Right renal cortex interstitium (tissue), 3 donors: ENCODE data around the gene MRPL37. TPM values are rescaled to one million over a fixed set of nuclear protein-coding genes. Genes with fewer than 3 reads are reported as not detected.
"Not testable (repeated sequence)": the region's sequence is repeated elsewhere in the genome, so short reads cannot be mapped to it uniquely, and the experiment has no call there.

Source experiments
- DNase-seq, 3 donors: peaks; one replicate each; pipeline ENCODE4 v3.0.0-alpha.2; 2013; ENCODE audit warnings: low read depth in 3 of 3, low spot score in 2 of 3
- polyA plus RNA-seq, 3 donors: library from polyadenylated mRNA; unstranded; fragments of 120-200 nt; gene quantifications; one replicate each; pipeline ENCODE4 v1.2.1, GENCODE V29; 2013; ENCODE audit not compliant: insufficient read length in 3 of 3

MRPL37 gene
- polyA plus RNA-seq, 3 donors, result 80.3 to 84.9 (median 81.4) TPM

- DNase-seq, result no peak
Observed at GRCh38 chr1:54171606-54172005, 28.4 kb upstream of the MRPL37 start.

GRCh38 chr1:54172614-54173599 is 27.1 kb upstream of the MRPL37 start:
- no peak for DNase-seq

- DNase-seq, result no peak
Observed at GRCh38 chr1:54173681-54174080, 26.3 kb upstream of the MRPL37 start.

GRCh38 chr1:54174106-54174505 is 25.9 kb upstream of the MRPL37 start:
- DNase-seq, result no peak

- no peak for DNase-seq
Observed at GRCh38 chr1:54176621-54177327, 23.2 kb upstream of the MRPL37 start.

- DNase-seq, result no peak
Observed at GRCh38 chr1:54177726-54178125, 22.2 kb upstream of the MRPL37 start.

GRCh38 chr1:54178296-54179070 is 21.5 kb upstream of the MRPL37 start:
- DNase-seq, result no peak

- no peak for DNase-seq
Observed at GRCh38 chr1:54180701-54181360, 19.1 kb upstream of the MRPL37 start.

GRCh38 chr1:54186056-54186455 is 13.9 kb upstream of the MRPL37 start:
- DNase-seq, result no peak

GRCh38 chr1:54188291-54188690 is 11.7 kb upstream of the MRPL37 start:
- no peak for DNase-seq

GRCh38 chr1:54190526-54190925 is 9.4 kb upstream of the MRPL37 start:
- DNase-seq, result no peak

- DNase-seq, result no peak
Observed at GRCh38 chr1:54191525-54191924, 8.4 kb upstream of the MRPL37 start.

GRCh38 chr1:54193453-54193852 is 6.5 kb upstream of the MRPL37 start:
- no peak for DNase-seq

GRCh38 chr1:54199151-54199764 is 709 bp upstream of the MRPL37 start:
- no peak for DNase-seq

- DNase-seq, result no peak
Observed at GRCh38 chr1:54200519-54200997, 591 bp downstream of the MRPL37 start.

GRCh38 chr1:54204199-54204598 is 4.2 kb downstream of the MRPL37 start:
- no peak for DNase-seq

GRCh38 chr1:54207287-54207686 is 7.3 kb downstream of the MRPL37 start:
- DNase-seq, result no peak

GRCh38 chr1:54207896-54208295 is 7.9 kb downstream of the MRPL37 start:
- DNase-seq, result not testable (repeated sequence)

GRCh38 chr1:54212872-54213271 is 12.9 kb downstream of the MRPL37 start:
- no peak for DNase-seq

- no peak for DNase-seq
Observed at GRCh38 chr1:54215523-54215922, 15.6 kb downstream of the MRPL37 start.
